HepG2 (cell line): Measurements from ENCODE around the gene RNASE11. TPM values are rescaled to one million over a fixed set of nuclear protein-coding genes. Genes with fewer than 3 reads are reported as not detected.
A peak's percentile ranks its signal among the peaks of the same experiment; 100 is the strongest.

Experiments used
- ARNT2 ChIP-seq: sonication (generic); formaldehyde crosslinking; IDR thresholded peaks from 2 replicates; pipeline ENCODE4 v1.8.0; 2022; ENCODE audit warnings: mild to moderate bottlenecking, low read depth, missing genetic modification reagents, moderate library complexity
- ATRX ChIP-seq: sonication (generic); formaldehyde crosslinking; IDR thresholded peaks from 2 replicates; pipeline ENCODE4 v1.4.0; 2020; ENCODE audit warnings: missing genetic modification reagents, borderline replicate concordance
- MATR3 ChIP-seq: sonication (generic); formaldehyde crosslinking; IDR thresholded peaks from 2 replicates; pipeline ENCODE4 v1.4.0; 2020; ENCODE audit warnings: missing genetic modification reagents
- MEIS1 ChIP-seq: sonication (generic); formaldehyde crosslinking; IDR thresholded peaks from 2 replicates; pipeline ENCODE4 v1.9.0; 2021; ENCODE audit warnings: mild to moderate bottlenecking, missing genetic modification reagents, moderate library complexity, borderline replicate concordance
- PHF20 ChIP-seq: sonication (generic); formaldehyde crosslinking; IDR thresholded peaks from 2 replicates; pipeline ENCODE4 v1.5.0; 2020; ENCODE audit warnings: mild to moderate bottlenecking, missing genetic modification reagents
- PLRG1 ChIP-seq: fragments of 450-650 bp; conservative IDR thresholded peaks from 2 replicates; pipeline ENCODE4 v1.6.1; 2016
- RBM39 ChIP-seq: fragments of 200-400 bp; formaldehyde crosslinking; IDR thresholded peaks from one replicate; pipeline ENCODE4 v1.6.1; 2018; ENCODE audit warnings: antibody characterized with exemption, mild to moderate bottlenecking, low read depth, low read length; ENCODE audit not compliant: poor library complexity, severe bottlenecking
- SATB2 ChIP-seq: sonication (generic); formaldehyde crosslinking; IDR thresholded peaks from 2 replicates; pipeline ENCODE4 v1.5.0; 2020; ENCODE audit warnings: missing genetic modification reagents
- SIN3B ChIP-seq: fragments of 150-350 bp; IDR thresholded peaks from 2 replicates; pipeline ENCODE4 v1.6.1; 2014; ENCODE audit warnings: low read length
- SMAD1 ChIP-seq: sonication (generic); formaldehyde crosslinking; IDR thresholded peaks from 2 replicates; pipeline ENCODE4 v1.4.0; 2020; ENCODE audit warnings: missing genetic modification reagents, low read depth, mild to moderate bottlenecking, borderline replicate concordance
- U2AF2 ChIP-seq: fragments of 200-400 bp; formaldehyde crosslinking; IDR thresholded peaks from 2 replicates; pipeline ENCODE4 v1.6.1; 2017; ENCODE audit warnings: low read depth, mild to moderate bottlenecking, low read length
- YY1 ChIP-seq: IDR thresholded peaks from 2 replicates; pipeline ENCODE4 v1.6.1; 2011; ENCODE audit warnings: low read length, low read depth, moderate library complexity, mild to moderate bottlenecking; ENCODE audit not compliant: insufficient read depth, insufficient replicate concordance
- ZNF253 ChIP-seq: sonication (generic); formaldehyde crosslinking; IDR thresholded peaks from 2 replicates; pipeline ENCODE4 v1.8.0; 2022; ENCODE audit warnings: mild to moderate bottlenecking, missing genetic modification reagents, borderline replicate concordance
- ZNF30 ChIP-seq: sonication (generic); formaldehyde crosslinking; IDR thresholded peaks from 2 replicates; pipeline ENCODE4 v1.5.0; 2020; ENCODE audit warnings: mild to moderate bottlenecking, missing genetic modification reagents
- ZNF329 ChIP-seq: sonication (generic); formaldehyde crosslinking; IDR thresholded peaks from 2 replicates; pipeline ENCODE4 v1.9.0; 2021; ENCODE audit warnings: low read depth, mild to moderate bottlenecking, missing genetic modification reagents
- ZNF33A ChIP-seq: sonication (generic); formaldehyde crosslinking; IDR thresholded peaks from 2 replicates; pipeline ENCODE4 v1.5.1; 2020; ENCODE audit warnings: missing genetic modification reagents, mild to moderate bottlenecking, moderate library complexity, borderline replicate concordance
- ZNF501 ChIP-seq: sonication (generic); formaldehyde crosslinking; IDR thresholded peaks from 2 replicates; pipeline ENCODE4 v1.5.1; 2020; ENCODE audit warnings: mild to moderate bottlenecking, moderate library complexity, missing genetic modification reagents
- ZNF556 ChIP-seq: sonication (generic); formaldehyde crosslinking; IDR thresholded peaks from 2 replicates; pipeline ENCODE4 v1.4.0; 2020; ENCODE audit warnings: mild to moderate bottlenecking, missing genetic modification reagents, borderline replicate concordance
- ZNF709 ChIP-seq: sonication (generic); formaldehyde crosslinking; IDR thresholded peaks from 2 replicates; pipeline ENCODE4 v1.5.0; 2020; ENCODE audit warnings: mild to moderate bottlenecking, missing genetic modification reagents
- ZNF75D ChIP-seq: sonication (generic); formaldehyde crosslinking; IDR thresholded peaks from 2 replicates; pipeline ENCODE4 v1.8.1; 2023; ENCODE audit warnings: missing genetic modification reagents, mild to moderate bottlenecking, borderline replicate concordance
- ZNF780A ChIP-seq: sonication (generic); formaldehyde crosslinking; IDR thresholded peaks from 2 replicates; pipeline ENCODE4 v1.8.0; 2022; ENCODE audit warnings: mild to moderate bottlenecking, missing genetic modification reagents, moderate library complexity
- ZNF782 ChIP-seq: sonication (generic); formaldehyde crosslinking; IDR thresholded peaks from 2 replicates; pipeline ENCODE4 v1.4.0; 2020; ENCODE audit warnings: missing genetic modification reagents, mild to moderate bottlenecking, borderline replicate concordance
- ZNF841 ChIP-seq: sonication (generic); formaldehyde crosslinking; IDR thresholded peaks from 2 replicates; pipeline ENCODE4 v1.8.1; 2023; ENCODE audit warnings: missing genetic modification reagents, borderline replicate concordance
- ZSCAN29 ChIP-seq: sonication (generic); formaldehyde crosslinking; conservative IDR thresholded peaks from 2 replicates; pipeline ENCODE4 v1.4.0; 2020; ENCODE audit warnings: mild to moderate bottlenecking, missing genetic modification reagents
- polyA plus RNA-seq, 8 experiments: library from polyadenylated mRNA; depleted of rRNA in 3 of 8; stranded (reverse) in 7 of 8; unstranded in 1 of 8; fragments of >200 nt; fragmentation: Illumina TruSeq in 4 of 8; extraction: Trizol in 4 of 8; gene quantifications; 2 replicates each; pipeline versions ENCODE4 v1.2.1 to v1.2.3, GENCODE V29; 2011 to 2016; ENCODE audit warnings: low read depth in 4 of 8, missing spikeins in 1 of 8, mixed read lengths in 1 of 8; ENCODE audit not compliant: insufficient read depth in 1 of 8
- total RNA-seq, 5 experiments: library from RNA; depleted of rRNA; stranded (reverse); fragments of >200 nt; fragmentation: Illumina TruSeq; extraction: Trizol; gene quantifications; 2 replicates each; pipeline ENCODE4 v1.2.3, GENCODE V29; 2016; ENCODE audit warnings: low read depth in 1 of 5
- TF ChIP-seq, protein P1 (sequence below): sonication (generic); formaldehyde crosslinking; IDR thresholded peaks from 2 replicates; pipeline ENCODE4 v1.4.0; 2020; ENCODE audit warnings: missing genetic modification reagents
- TF ChIP-seq, protein P2 (sequence below): sonication (generic); formaldehyde crosslinking; IDR thresholded peaks from 2 replicates; pipeline ENCODE4 v1.5.0; 2020; ENCODE audit warnings: missing genetic modification reagents

The RNASE11 gene
- total and polyA plus RNA-seq, 2 of the 13 experiments (the other 11 are each of a cell fraction or from before 2014, with no cell fraction given), result not detected

DNA sequence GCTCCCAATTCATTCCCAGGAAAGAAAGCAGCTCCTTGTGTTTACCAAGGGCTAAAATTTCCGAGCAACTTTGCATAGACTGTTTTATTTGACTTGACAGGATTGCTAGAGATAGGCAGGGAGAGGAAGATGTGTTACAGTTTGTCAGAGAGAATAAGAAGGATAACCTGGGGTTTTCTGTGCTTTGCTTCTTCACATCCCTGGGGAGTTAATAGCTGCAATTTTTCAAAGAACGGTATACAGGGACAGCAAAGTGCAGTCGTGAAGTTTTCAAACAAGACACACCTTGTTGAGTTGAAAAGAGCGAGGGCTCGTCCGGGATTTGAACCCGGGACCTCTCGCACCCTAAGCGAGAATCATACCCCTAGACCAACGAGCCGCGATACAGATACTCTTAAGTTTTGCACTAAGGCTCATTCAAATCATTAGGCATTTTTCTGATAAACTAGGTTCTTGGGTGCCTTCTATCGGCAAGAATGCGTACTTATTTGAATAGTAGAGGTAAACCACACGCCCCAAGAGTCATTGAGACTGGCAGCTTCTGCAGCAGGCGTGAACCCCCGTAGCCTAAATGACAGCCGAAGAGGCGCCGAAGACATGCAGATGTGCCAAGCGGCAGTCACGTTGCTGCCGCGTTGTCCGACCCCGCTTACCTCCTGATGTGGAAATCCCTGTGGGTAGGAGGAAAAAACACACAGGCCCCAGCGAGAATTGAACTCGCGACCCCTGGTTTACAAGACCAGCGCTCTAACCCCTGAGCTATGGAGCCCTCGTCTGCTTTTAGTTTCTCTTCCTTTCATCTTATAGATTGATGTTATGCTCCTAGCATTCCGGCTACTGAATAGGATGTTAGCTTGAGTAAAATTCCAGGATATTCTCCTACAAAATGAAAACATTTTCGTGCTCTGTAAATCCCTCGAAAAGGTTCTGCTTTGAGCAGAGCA lies 25.6 kb upstream of the RNASE11 start (continued):
- TF ChIP-seq, protein P1, sequence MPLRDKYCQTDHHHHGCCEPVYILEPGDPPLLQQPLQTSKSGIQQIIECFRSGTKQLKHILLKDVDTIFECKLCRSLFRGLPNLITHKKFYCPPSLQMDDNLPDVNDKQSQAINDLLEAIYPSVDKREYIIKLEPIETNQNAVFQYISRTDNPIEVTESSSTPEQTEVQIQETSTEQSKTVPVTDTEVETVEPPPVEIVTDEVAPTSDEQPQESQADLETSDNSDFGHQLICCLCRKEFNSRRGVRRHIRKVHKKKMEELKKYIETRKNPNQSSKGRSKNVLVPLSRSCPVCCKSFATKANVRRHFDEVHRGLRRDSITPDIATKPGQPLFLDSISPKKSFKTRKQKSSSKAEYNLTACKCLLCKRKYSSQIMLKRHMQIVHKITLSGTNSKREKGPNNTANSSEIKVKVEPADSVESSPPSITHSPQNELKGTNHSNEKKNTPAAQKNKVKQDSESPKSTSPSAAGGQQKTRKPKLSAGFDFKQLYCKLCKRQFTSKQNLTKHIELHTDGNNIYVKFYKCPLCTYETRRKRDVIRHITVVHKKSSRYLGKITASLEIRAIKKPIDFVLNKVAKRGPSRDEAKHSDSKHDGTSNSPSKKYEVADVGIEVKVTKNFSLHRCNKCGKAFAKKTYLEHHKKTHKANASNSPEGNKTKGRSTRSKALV, result peak; percentile 81
- TF ChIP-seq MEIS1, result peak; percentile 98
- peak; percentile 81; the same call in 1 of the 2 replicates for TF ChIP-seq ZNF841 (CRISPR knock-in tag)
- 0 out of 2 replicates have a peak, but pooled peaks have one; percentile 36 for TF ChIP-seq ZNF253
- TF ChIP-seq PHF20 (CRISPR knock-in tag), result peak; percentile 64; the same call in 1 of the 2 replicates
- peak; percentile 92 for TF ChIP-seq ZNF329 (CRISPR knock-in tag)
- 0 out of 2 replicates have a peak, but pooled peaks have one; percentile 78 for TF ChIP-seq U2AF2
- no peak for TF ChIP-seq ZNF782 (CRISPR knock-in tag)
- TF ChIP-seq RBM39, result peak; percentile 38
- TF ChIP-seq, protein P2, sequence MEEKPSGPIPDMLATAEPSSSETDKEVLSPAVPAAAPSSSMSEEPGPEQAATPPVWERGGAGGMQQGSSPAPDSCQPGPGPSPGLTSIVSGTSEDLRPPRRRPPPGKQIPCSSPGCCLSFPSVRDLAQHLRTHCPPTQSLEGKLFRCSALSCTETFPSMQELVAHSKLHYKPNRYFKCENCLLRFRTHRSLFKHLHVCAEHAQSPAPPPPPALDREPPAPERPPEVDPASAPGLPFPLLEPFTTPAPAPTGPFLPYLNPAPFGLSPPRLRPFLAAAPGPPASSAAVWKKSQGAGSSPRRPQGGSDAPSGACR, result 0 out of 2 replicates have a peak, but pooled peaks have one; percentile 56
- no peak for TF ChIP-seq ATRX
- TF ChIP-seq ZNF33A (CRISPR knock-in tag), result 0 out of 2 replicates have a peak, but pooled peaks have one; percentile 46
- TF ChIP-seq MATR3 (CRISPR knock-in tag), result no peak
- no peak for TF ChIP-seq ZNF75D (CRISPR knock-in tag)
- TF ChIP-seq ZNF556 (CRISPR knock-in tag), result peak; percentile 9; the same call in 1 of the 2 replicates
- peak; percentile 57; the same call in 1 of the 2 replicates for TF ChIP-seq SATB2
- TF ChIP-seq ZSCAN29 (CRISPR knock-in tag), result peak; percentile 88
- peak; percentile 99 for TF ChIP-seq ZNF501 (CRISPR knock-in tag)
- peak; percentile 60; the same call in 1 of the 2 replicates for TF ChIP-seq ZNF709 (CRISPR knock-in tag)
- peak; percentile 8 for TF ChIP-seq YY1
- TF ChIP-seq PLRG1, result no peak
- no peak for TF ChIP-seq SMAD1 (CRISPR knock-in tag)
- TF ChIP-seq ARNT2 (CRISPR knock-in tag), result no peak
- TF ChIP-seq ZNF780A (CRISPR knock-in tag), result peak; percentile 86
- TF ChIP-seq SIN3B, result peak; percentile 48; the same call in 1 of the 2 replicates
- TF ChIP-seq ZNF30 (CRISPR knock-in tag), result 0 out of 2 replicates have a peak, but pooled peaks have one; percentile 31
